Activated CD8-positive, alpha-beta memory T cell treated with anti-CD3 and anti-CD28 coated beads for 1 hour (primary cell): Measurements from ENCODE around the gene BUB1B.

Source experiments
- DNase-seq, 2 donors: peaks; one replicate each; pipeline ENCODE4 v3.0.0-alpha.2; 2020; ENCODE audit warnings: low read depth in 1 of 2; ENCODE audit errors: extremely low read depth in 1 of 2

BUB1B gene

DNA sequence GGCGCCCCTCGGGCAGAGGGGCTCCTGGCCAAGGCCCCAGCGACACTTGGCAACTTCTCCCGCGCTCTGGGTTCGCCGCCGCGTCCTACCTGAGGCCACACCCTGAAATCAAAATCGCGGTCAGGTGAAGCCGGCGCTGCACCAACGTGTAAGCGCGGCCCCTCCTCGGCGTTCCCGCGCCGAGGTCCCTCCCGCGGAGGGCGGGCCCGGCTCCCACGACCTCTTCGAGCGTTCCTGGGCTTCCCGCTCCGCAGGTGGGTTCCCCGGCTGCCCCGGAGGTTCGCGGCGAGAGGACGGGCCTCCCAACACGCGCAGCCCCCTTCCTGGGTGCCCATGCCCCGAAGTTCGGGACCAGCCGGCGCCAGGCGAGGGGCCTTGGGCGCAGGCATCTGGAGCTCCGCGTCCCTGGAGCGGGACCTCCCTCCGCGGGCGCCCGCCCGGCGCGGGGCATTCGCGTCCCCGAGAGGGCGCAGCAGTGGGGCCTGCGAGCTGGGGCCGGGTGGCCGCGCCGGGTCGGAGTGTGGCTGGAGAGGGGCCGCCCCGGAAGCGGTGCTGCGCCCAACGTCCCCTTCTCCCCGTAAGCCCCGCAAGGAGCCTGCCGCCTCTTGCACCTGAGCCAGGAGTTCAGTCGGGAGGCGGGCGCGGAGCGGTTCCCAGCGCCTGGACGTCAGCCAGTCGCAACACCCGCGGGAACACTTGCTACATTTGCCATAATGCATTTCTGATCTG is 91.7 kb downstream of the BUB1B start:
- DNase-seq: no peak

DNA sequence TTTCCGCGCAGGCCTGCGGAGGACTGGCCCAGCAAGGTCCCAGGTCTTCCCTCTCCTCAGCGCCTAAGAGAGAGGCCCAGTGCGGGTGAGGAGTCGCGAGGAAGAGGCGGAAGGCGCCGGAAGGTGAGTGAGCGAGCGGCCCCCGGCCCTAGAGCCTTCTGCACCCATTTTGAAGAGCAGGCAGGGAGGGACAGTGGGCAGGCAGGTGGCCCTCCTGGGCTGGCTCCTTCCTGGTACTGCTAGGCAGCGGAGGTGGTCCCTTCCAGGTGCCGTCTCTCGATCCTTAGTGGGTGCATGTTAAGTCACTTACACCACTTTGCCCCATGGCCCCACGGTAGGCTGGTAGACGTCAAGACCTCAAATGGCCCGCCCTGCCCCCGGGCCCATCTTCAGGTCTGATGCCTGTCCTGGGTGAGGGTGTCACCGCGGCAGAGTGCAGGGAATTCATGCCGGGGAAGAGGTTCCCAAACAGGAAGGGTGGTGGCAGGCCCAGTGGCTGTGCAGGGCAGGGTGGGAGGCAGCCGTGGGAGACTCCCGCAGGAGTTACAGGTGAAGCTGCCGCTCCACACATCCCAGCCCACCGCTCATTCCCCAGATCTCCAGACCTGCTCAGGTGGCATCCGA is 92.4 kb downstream of the BUB1B start:
- DNase-seq: no peak

GRCh38 chr15:40254452-40254851 is 93.6 kb downstream of the BUB1B start:
- no peak for DNase-seq

GRCh38 chr15:40255033-40255432 is 94.2 kb downstream of the BUB1B start:
- DNase-seq: no peak

DNA sequence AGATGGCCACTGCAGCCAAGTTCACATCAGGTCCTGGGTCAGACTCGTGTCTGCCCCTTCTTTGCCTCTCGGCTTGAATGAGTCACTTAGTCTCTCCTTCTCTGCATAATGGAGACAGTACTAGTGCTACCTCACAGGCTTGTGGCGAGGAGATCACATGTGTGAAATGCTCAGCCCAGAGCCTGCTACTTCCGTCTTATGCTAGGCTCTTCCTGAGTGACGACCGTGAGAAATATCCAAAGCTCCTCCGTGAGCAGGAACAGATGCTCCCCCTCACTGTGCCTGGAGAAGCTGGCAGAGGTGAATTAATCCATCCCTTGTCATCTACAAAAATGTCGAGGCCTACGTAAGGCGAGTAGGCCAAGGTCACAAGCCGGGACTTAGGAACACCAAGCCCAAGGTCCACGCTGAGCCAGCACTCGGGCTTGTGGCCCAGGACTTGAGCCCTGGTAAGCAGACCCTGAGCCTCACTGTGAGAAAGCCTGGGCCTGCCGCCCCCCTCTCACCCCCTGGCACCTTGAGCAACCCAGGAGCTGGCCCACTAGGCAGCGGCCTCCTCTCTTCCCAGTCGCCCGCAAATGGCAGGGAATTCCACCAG is 95.9 kb downstream of the BUB1B start:
- no peak for DNase-seq

DNA sequence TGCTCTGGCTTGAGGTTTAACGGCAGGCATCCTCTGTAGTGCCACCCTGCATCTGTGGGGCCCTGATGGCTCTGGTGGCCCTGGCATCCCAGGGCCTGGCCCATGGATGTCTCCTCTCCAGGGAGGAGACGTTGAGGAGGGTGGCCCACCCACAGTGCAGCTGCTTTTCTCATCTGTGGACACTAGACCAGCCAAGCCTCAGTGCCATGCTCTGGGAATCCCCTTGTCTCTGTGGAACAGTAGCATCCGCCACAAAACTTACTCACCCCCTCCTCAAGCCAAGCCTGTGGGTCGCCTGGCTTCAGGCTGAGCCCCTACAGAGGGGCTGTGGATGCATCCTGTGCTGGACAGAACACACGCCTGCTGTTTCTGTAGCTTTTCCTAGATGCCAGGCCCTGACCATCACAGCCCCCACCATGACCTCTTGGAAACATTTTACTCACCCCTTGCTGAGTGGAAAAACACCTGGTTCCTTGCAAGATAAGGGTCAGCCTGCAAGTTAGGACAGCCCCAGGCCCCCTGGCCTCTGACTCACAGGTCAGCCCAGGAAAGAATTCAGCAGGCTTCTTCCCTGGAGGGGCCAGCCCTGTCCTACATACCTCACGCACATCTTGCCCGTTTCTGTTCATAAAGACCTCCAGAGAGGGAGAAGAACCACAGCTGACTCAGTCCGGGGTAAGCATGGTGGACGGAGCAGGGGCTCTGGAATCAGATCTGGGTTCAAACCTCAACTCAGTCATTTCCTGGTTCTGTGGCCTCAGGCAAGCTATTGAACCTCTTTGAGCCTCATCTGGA is 97.0 kb downstream of the BUB1B start:
- no peak for DNase-seq

- no peak for DNase-seq
Measured at GRCh38 chr15:40258544-40258943, 97.7 kb downstream of the BUB1B start.

GRCh38 chr15:40259021-40259420 is 98.2 kb downstream of the BUB1B start:
- no peak for DNase-seq

GRCh38 chr15:40263024-40263754 is 102.3 kb downstream of the BUB1B start:
- no peak for DNase-seq

- no peak for DNase-seq
Measured at GRCh38 chr15:40264321-40265153, 103.7 kb downstream of the BUB1B start.

- DNase-seq: no peak
Measured at GRCh38 chr15:40265355-40265754, 104.5 kb downstream of the BUB1B start.

- no peak for DNase-seq
Measured at GRCh38 chr15:40265875-40266274, 105.0 kb downstream of the BUB1B start.

GRCh38 chr15:40266828-40267304 is 106.0 kb downstream of the BUB1B start:
- DNase-seq: no peak

- DNase-seq: no peak
Measured at GRCh38 chr15:40267670-40268069, 106.8 kb downstream of the BUB1B start.

DNA sequence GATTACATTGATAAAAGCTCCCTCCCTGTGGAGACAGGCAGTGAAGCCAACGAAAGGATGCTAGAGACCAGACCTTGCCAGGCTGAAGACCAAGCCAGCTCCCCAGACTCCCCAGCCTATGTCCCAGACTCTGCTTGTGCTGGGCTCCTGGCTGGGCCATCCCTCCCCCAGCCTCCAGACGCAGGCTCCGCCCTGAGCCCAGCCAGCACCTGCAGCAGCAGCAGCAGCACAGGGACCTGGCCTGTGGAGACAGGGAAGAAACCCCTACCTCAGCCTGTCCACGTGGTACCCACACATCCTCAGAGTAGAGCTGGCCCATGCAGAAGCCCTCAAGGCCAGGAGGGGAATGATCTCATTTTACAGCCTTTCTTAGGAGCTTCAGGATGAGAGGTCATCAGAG is 108.7 kb downstream of the BUB1B start:
- DNase-seq: no peak

- no peak for DNase-seq
Measured at GRCh38 chr15:40270246-40270995, 109.6 kb downstream of the BUB1B start.
